ENCODE measurements around the gene TUSC2.

The TUSC2 gene

DNA sequence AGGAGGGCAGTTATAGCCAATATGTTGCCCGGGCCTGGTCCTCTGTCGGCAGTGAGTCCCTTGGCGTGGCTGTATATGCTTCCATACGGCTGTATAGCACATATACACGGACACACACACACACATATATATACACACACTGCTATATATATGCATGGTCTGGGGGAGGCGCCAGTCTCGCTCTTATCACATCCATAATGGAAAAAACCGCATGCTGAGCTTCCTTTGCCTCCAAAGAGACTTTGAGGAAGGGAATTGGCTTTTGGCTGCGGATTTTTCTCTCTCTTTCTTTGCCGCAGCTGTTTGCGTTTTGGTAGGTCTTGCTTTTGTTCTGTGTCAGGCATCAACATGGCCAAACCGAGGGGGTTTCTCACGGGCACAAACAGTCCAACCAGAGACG is 42.6 kb upstream of the TUSC2 start:
- peak; percentile 25; the same call in 1 of the 2 replicates for TF ChIP-seq CTCF (IDR thresholded peaks at IDR 0.05)

GRCh38 chr3:50369012-50369670 is 41.1 kb upstream of the TUSC2 start:
- TF ChIP-seq CTCF (IDR thresholded peaks at IDR 0.05): no peak

GRCh38 chr3:50365842-50366220 is 37.8 kb upstream of the TUSC2 start:
- TF ChIP-seq CTCF (IDR thresholded peaks at IDR 0.05): no peak

DNA sequence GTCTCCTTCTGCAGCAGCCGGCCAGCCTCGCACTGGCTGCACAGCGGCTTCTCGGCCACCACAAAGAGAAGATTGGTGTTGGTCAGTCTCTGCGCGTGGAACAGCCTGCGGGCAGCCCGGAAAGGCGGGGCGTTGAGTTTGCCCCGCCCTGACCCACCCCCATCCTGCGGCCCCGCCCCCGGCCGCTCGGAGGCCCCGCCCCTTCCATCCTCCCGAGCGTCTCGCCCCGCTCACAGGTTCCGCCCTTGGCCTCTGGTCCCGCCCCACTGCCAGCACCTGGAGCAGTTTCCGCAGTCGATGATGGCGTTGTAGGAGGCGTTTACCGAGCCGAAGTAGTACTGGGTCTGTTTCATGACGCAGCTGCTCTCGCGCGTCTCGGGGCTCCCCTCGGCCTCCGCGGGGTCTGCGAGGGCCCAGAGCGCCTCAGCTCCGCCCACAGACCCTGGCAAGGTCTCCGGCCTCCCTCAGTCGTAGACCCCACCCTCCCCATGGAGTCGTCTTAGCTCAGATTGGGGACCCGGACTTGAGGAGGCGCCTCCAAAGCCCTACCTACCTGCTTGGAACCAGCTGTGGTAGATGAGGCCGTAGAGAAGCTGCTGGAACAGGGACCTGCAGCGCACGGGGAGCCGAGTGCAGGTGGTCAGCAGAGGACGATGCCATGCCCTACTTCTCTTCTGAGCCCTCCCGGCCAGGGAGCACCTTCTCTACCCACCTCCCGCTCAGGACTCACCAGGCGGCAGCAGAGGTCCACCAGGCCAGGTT is 37.2 kb upstream of the TUSC2 start:
- no peak for TF ChIP-seq CTCF (IDR thresholded peaks at IDR 0.05)

DNA sequence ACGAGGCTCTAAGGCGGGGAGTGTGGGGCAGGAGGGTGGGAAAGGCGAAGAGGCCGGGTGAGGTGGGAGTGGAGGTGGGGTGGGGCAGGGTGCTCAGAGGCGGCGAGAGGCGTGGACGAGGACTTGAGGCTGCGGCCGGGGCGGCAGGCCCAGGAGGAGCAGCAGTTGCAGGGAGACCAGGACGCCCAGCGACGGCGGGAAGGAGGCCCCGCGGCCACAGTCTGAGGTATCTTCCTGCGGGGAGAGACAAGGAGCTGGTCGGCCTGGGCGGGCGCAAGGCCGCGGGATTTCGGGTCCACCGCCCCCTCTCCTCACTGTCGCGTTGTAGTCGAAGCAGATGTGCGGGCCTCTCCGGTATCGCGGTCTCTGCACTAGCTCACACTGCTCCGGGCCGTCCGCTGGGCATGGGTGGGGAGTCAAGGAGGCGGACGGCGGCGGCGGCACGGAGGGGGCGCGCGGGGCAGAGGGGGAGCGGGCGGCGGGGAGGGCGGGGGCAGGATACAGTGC is 36.6 kb upstream of the TUSC2 start:
- TF ChIP-seq CTCF (IDR thresholded peaks at IDR 0.05): no peak

DNA sequence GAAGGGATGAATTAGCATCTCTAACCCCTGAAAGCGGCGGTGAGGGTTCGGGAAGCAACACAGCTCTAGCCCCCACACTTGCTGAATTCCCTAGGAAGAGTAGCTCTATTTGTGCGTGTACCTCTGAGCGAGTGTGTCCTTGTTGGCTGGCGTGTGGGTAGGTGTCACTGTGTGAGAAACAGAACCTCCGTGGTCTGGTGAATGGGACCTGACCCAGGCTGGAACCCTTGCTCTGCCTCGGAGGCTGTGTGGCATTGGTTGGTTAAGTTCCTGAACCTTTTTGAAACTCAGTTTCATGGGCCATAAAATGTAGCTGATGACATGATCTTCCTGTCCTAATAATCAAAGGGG is 31.7 kb upstream of the TUSC2 start:
- no peak for TF ChIP-seq CTCF (IDR thresholded peaks at IDR 0.05)

- TF ChIP-seq CTCF (IDR thresholded peaks at IDR 0.05): no peak
Measured at GRCh38 chr3:50358911-50359759, 31.1 kb upstream of the TUSC2 start, which contains the start of gene TMEM115. Gene TMEM115, minus strand, starts transcription at chr3:50359521. Its CDS starts 458 bp downstream, at chr3:50359063.
